Right lobe of liver (tissue), 6 donors: Measurements from ENCODE around the gene PADI4. TPM values are rescaled to one million over a fixed set of nuclear protein-coding genes. Genes with fewer than 3 reads are reported as not detected.
A peak's percentile ranks its signal among the peaks of the same experiment; 100 is the strongest.
"Not testable (repeated sequence)": the region's sequence is repeated elsewhere in the genome, so short reads cannot be mapped to it uniquely, and the experiment has no call there.

ENCODE experiments used
- ATAC-seq, 4 donors: fragments of 200-7000 bp; cut with Tn5 transposase; one replicate each; pipeline ENCODE4 v1.9.1; 2020; ENCODE audit warnings: mild to moderate bottlenecking in 4 of 4, moderate library complexity in 4 of 4
- DNase-seq, 3 donors: peaks; one replicate each; pipeline ENCODE4 v3.0.0-alpha.2; 2020
- H3K27ac ChIP-seq, 3 donors: fragments of 200-600 bp; one replicate each; pipeline ENCODE4 v1.8.0; 2022
- H3K27me3 ChIP-seq, 2 donors: fragments of 200-600 bp; one replicate each; pipeline ENCODE4 v1.8.0; 2022
- H3K36me3 ChIP-seq, 4 donors: fragments of 200-600 bp; sonication (generic) in 1 of 4; one replicate each; pipeline versions ENCODE4 v1.5.1 to v1.8.0; 2017 to 2022; ENCODE audit warnings: control low read depth in 1 of 4
- H3K4me1 ChIP-seq, 4 donors: fragments of 200-600 bp; sonication (generic) in 1 of 4; one replicate each; pipeline versions ENCODE4 v1.5.1 to v1.8.0; 2017 to 2022; ENCODE audit warnings: control low read depth in 1 of 4
- H3K4me3 ChIP-seq, 3 donors: fragments of 200-600 bp; one replicate each; pipeline ENCODE4 v1.8.0; 2022
- H3K9me3 ChIP-seq, 4 donors: fragments of 200-600 bp; sonication (generic) in 1 of 4; one replicate each; pipeline versions ENCODE4 v1.5.1 to v1.8.0; 2017 to 2022; ENCODE audit warnings: control low read depth in 1 of 4
- POLR2A ChIP-seq: fragments of 450-650 bp; IDR thresholded peaks from one replicate; pipeline ENCODE4 v1.6.1; 2017; ENCODE audit warnings: antibody characterized with exemption, mild to moderate bottlenecking
- WGBS: methylation state at CpG from one replicate; pipeline ENCODE4 v1.1.6; 2018; ENCODE audit warnings: low coverage, low lambda C conversion rate; ENCODE audit not compliant: insufficient coverage; ENCODE audit errors: missing lambda C conversion rate; 5-methylcytosine and 5-hydroxymethylcytosine counted together
- intact Hi-C, 2 donors: fragments of 100-400 bp; cut with DNase I; formaldehyde crosslinking; loops; one replicate each; pipeline versions ENCODE4 v1.11.2 to v1.14.1; 2022
- total RNA-seq, 6 experiments: library from RNA; depleted of rRNA in 2 of 6; stranded (reverse); fragments of >200 nt in 2 of 6; fragmentation: NEBNext Ultra II Directional in 3 of 6; extraction: Animal tissue kit (Norgen Biotek cat#: 25700) in 3 of 6; gene quantifications; one replicate each; pipeline versions ENCODE4 v1.1.0 to v1.2.4, GENCODE V29; 2016 to 2023
- TF ChIP-seq, protein P1 (sequence below), 4 donors: fragments of 200-600 bp in 3 of 4; fragments of 450-650 bp in 1 of 4; IDR thresholded peaks; one replicate each; pipeline versions ENCODE4 v1.5.1 to v1.8.0; 2016 to 2022; ENCODE audit warnings: antibody characterized with exemption in 4 of 4, mild to moderate bottlenecking in 2 of 4
- donor health status: DM: no; HTN: yes; CAD: no.
- donor health status: DM: no; HTN: no; CAD: no.
- donor health status: DM: no; HTN: no; CAD: no.
- donor health status: DM: no; HTN: yes; CAD: no.
- donor health status: DM: no; HTN: yes; CAD: no.

The PADI4 gene
- total RNA-seq, 6 experiments from 2014 or later: 0.12 to 4.7 (median 1.4) TPM

- H3K27me3 ChIP-seq: no peaks in the 10 kb centered on the region
- TF ChIP-seq, protein P1, sequence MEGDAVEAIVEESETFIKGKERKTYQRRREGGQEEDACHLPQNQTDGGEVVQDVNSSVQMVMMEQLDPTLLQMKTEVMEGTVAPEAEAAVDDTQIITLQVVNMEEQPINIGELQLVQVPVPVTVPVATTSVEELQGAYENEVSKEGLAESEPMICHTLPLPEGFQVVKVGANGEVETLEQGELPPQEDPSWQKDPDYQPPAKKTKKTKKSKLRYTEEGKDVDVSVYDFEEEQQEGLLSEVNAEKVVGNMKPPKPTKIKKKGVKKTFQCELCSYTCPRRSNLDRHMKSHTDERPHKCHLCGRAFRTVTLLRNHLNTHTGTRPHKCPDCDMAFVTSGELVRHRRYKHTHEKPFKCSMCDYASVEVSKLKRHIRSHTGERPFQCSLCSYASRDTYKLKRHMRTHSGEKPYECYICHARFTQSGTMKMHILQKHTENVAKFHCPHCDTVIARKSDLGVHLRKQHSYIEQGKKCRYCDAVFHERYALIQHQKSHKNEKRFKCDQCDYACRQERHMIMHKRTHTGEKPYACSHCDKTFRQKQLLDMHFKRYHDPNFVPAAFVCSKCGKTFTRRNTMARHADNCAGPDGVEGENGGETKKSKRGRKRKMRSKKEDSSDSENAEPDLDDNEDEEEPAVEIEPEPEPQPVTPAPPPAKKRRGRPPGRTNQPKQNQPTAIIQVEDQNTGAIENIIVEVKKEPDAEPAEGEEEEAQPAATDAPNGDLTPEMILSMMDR (IDR thresholded peaks at IDR 0.05): no peak
- TF ChIP-seq POLR2A: no peak
- no peak overlapping the region for H3K4me3 ChIP-seq
- no peaks in the 10 kb centered on the region for H3K9me3 ChIP-seq
- no peak overlapping the region for H3K27ac ChIP-seq
- no peaks in the 10 kb centered on the region for H3K4me1 ChIP-seq
- intact Hi-C loops: no loop called here
- no CpG with 5 or more reads among the region's 17 CpGs for WGBS
- no peaks in the 10 kb centered on the region for H3K36me3 ChIP-seq
- ATAC-seq (peak in 1 of 4 donors; percentile 29), DNase-seq (no peak)
Observed at GRCh38 chr1:17342014-17342441, 34.0 kb downstream of the PADI4 start.

- H3K9me3 ChIP-seq, H3K36me3 ChIP-seq, ATAC-seq, H3K4me1 ChIP-seq, H3K4me3 ChIP-seq, H3K27ac ChIP-seq, intact Hi-C loops, H3K27me3 ChIP-seq, DNase-seq: not testable (repeated sequence)
- WGBS: 83% methylated on average over 2 of the region's 5 CpGs
Observed at GRCh38 chr1:17345506-17345905, 37.5 kb downstream of the PADI4 start.

DNA sequence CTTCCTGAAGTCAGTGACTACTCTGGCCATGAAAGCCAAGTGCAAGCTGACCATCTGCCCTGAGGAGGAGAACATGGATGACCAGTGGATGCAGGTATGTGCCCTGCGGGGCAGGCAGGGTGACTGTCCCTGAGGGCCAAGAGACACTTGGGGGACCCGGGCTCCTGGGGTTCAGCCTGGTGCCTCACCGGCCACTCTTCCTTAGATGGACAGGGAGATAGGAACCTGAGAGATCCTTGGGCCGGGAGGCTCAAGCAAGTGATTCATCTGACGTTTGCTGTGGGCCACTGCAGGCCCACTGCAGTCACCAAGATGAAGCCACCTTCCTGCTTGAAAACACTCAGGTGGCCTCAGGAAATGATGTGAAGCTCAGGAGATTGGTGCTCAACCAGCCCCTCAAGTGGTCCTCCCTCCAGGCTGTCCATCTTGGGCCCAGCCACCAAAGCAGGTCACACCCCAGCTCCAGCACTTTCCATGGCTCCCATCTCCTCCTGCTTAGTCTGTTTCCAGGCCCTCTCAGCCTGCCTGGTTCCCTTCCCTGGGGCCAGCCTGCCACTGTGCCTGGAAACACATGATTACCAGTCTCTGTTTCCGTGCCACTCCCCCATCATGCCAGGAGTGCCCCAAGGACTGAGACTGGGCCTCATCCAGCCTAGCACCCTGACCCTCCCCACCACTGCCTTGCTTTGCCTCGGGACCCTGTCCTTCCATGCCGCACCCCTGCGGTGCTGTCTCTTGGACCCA is 38.2 kb downstream of the PADI4 start:
- DNase-seq (no peak), ATAC-seq (no peak)
- intact Hi-C loops: no loop called here
- 77% methylated on average over 4 of the region's 9 CpGs for WGBS
- H3K4me3 ChIP-seq: no peak overlapping the region
- H3K27ac ChIP-seq: no peak overlapping the region
- H3K9me3 ChIP-seq: no peaks in the 10 kb centered on the region
- H3K27me3 ChIP-seq: no peaks in the 10 kb centered on the region
- TF ChIP-seq, protein P1 (IDR thresholded peaks at IDR 0.05): no peak
- no peak for TF ChIP-seq POLR2A
- no peaks in the 10 kb centered on the region for H3K4me1 ChIP-seq
- H3K36me3 ChIP-seq: no peaks in the 10 kb centered on the region

GRCh38 chr1:17347769-17348592 is 40.0 kb downstream of the PADI4 start:
- no peaks in the 10 kb centered on the region for H3K36me3 ChIP-seq
- TF ChIP-seq, protein P1 (IDR thresholded peaks at IDR 0.05): no peak
- TF ChIP-seq POLR2A: no peak
- WGBS: 51% methylated on average over 10 of the region's 19 CpGs
- H3K4me3 ChIP-seq: no peak overlapping the region
- peak in 1 of 3 donors; percentile 5 for DNase-seq
- no peaks in the 10 kb centered on the region for H3K4me1 ChIP-seq
- no peaks in the 10 kb centered on the region for H3K9me3 ChIP-seq
- intact Hi-C loops: no loop called here
- ATAC-seq: no peak
- H3K27ac ChIP-seq: no peak overlapping the region
- H3K27me3 ChIP-seq: no peaks in the 10 kb centered on the region
